Activated CD4-positive, alpha-beta T cell treated with anti-CD3 and anti-CD28 coated beads, Interleukin-2, Interleukin-6, amounts not matched to agents 100 ng/mL and 50 ng/mL, durations not matched to agents 16 hours and 8 hours (primary cell): Measurements from ENCODE around the gene AXL.
A peak's percentile ranks its signal among the peaks of the same experiment; 100 is the strongest.

Experiments used
- DNase-seq: peaks from one replicate; pipeline ENCODE4 v3.0.0-alpha.2; 2020

The AXL gene

DNA sequence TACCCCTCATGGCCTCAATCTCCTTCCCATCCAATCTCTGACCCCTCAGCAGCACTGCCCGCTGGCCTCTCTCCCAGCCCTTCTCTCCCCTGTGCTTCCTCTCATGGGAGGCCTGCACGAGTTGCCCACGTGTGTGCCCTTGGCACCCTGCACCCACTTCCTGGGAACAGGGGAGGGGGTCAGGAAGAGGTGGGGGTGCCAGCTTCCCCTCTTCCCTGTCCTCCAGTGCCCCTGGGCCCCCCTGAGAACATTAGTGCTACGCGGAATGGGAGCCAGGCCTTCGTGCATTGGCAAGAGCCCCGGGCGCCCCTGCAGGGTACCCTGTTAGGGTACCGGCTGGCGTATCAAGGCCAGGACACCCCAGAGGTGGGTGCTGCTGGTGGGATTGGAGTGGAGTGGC is 19.2 kb downstream of the AXL start:
- DNase-seq, result no peak

DNA sequence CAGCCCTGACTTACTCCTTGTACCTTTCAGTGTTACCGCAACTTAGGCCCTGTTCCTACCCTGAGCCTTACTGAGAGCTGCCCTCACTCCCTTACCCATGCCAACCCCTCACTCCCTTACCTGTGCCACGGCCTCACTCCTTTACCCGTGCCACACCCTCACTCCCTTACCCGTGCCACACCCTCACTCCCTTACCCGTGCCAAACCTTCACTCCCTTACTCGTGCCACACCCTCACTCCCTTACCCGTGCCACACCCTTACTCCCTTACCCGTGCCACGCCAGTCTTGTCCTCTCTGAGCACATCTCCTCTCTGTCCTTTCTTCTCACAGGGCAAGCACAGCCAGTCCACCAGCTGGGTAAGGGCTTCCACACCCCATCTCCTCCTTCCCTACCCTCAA is 20.3 kb downstream of the AXL start:
- DNase-seq, result no peak

DNA sequence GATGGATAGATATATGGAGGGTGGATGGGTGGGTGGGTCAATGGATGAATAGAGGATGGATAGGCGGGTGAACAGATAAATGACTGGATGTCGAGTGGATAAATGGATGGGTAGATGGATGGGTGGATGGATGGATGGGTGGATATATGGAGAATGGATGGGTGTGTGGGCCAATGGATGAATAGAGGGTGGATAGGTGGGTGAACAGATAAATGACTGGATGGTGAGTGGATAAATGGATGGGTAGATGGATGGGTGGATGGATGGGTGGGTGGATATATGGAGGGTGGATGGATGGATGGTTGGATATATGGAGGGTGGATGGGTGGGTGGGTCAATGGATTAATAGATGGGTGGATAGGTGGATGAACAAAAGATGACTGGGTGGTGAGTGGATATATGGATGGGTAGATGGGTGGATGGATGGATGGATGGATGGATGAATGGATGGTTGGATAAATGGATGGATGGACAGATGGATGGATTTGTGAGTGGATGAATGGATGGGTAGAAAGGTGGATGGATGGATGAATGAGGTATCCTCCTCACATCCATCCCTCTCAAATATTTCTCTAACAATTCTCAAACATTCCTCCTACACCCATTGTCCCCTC is 21.0 kb downstream of the AXL start:
- DNase-seq, result no peak

DNA sequence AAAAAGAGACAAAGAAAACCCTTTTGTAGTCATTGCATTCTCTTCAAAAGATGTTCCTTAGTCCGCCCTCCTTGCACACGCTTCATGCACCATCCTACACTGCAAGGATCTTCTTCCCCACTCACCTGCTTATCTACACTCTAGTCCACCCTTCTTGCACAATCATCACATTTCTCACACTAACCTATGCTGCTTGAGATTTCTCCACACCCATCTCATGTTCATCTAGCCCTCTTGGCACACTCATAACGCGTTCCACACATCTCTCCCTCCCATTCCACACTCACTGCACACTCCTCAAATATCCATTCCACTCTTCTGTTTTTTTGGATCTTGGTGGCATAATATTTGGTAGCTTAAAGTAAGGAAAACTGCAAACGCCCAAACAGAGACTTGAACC is 22.8 kb downstream of the AXL start:
- no peak for DNase-seq

DNA sequence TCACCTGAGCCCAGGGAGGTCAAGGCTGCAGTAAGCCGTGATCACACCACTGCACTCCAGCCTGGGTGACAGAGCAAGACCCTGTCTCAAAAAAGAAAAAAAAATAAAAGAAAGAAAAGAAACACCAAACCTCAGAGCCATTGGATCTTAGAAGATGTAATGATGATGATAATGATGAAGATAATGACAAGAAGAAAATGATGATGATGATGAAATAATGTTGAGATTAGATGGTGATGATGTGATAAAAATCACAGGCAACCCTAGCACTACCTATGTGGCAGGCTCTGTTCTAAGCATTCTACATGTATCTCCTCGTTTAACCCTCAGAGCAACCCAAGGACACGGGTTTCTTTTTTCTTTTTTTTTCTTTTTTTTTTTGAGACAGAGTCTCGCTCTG is 25.1 kb downstream of the AXL start:
- DNase-seq, result no peak

DNA sequence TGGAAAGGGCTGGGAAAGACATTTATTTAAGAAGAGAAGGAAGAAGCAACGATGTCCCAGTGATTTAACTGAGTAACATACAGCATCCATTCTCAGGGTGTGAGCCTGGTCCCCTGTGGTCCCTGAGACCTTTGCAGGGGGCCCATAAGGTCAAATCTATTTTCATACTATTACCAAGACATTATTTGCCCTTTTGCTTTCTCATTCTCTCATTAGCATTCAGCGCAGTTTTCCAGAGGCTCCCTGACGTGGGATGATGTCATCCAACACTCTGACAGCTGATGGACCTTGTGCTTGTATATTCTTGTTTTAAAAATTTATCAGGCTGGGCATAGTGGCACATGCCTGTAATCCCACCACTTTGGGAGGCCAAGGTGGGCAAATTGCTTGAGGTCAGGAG is 26.8 kb downstream of the AXL start:
- no peak for DNase-seq

DNA sequence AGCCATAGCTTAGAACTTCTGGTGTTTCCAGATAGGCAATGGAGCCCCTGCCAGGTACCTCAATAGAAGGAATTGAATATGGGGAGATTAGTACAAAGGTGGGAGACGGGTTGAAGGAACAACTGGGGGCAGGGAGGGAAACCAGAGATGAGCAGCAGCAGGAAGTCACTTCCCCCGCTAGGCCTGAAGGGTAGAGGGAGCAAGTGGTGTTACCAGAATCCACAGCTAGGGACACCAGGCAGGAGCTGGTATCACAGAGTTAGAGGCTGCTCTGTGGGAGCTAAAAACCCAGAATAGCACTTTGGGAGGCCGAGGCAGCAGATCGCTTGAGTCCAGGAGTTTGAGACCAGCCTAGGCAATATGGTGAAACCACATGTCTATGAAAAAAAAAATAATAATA is 29.9 kb downstream of the AXL start:
- no peak for DNase-seq

DNA sequence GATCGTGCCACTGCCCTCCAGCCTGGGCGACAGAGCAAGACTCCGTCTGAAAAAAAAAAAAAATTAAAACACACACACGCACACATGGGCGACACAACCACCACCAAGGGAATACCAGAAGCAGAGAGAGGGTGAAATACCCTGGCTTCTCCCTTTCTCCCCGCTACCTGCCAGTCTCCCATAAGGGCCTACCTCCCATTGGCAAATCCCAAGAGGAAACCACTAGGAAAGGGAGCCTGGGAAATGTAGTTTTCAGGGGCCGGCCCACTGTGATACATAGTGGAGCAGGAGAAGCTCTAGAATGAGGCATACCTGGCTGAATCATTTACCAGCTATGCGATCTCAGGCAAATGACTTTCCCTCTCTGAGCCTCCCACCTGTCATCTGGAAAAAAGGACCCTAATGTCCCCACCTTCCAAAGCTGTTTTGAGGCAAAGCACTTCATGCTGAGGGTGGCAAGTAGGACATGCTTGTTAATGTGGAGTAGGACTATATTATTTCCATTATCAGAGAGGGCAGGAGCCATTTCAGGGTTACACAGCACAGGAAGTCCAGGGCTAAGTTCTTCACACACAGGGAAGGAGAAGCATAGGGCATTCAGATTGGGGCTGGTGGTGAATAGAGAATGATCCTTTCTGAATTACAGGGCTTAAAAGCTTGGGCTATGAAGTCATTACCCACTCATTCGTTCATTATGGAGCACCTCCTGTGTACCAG is 30.8 kb downstream of the AXL start:
- DNase-seq, result no peak

DNA sequence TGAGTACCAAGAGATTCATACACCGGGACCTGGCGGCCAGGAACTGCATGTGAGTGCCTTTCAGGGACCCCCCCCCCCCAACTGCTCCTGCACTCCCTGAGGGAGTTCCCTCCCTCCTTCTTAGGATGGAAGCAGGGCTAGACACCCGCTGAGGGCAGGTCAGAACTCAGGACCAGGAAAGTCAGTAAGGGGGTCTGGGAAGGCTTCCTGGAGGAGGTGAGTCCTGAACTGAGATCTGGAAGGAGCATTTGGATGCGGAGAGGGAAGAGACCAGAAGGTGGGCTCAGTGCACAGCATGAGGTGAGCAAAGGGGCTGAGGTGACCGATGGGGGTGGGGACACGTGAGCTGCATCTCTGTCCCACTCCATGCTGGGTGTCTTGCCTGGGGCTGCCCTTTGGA is 34.6 kb downstream of the AXL start:
- no peak for DNase-seq

DNA sequence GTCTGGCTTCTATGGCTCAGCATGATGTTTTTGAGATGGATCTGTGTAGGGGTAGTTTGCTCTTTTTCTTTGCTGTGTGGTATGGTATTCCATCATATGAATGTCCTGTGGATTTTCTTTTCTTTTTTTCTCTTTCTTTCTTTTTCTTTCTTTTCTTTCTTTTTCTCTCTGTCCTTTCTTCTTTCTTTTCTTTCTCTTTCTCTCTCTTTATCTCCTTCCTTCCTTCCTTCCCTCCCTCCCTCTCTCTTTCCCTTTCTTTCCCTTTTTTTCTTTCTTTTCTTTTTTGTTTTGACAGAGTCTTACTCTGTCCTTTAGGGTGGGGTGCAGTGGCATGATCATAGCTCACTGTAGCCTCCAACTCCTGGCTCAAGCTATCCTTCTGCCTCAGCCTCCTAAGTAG is 36.1 kb downstream of the AXL start:
- DNase-seq, result no peak

DNA sequence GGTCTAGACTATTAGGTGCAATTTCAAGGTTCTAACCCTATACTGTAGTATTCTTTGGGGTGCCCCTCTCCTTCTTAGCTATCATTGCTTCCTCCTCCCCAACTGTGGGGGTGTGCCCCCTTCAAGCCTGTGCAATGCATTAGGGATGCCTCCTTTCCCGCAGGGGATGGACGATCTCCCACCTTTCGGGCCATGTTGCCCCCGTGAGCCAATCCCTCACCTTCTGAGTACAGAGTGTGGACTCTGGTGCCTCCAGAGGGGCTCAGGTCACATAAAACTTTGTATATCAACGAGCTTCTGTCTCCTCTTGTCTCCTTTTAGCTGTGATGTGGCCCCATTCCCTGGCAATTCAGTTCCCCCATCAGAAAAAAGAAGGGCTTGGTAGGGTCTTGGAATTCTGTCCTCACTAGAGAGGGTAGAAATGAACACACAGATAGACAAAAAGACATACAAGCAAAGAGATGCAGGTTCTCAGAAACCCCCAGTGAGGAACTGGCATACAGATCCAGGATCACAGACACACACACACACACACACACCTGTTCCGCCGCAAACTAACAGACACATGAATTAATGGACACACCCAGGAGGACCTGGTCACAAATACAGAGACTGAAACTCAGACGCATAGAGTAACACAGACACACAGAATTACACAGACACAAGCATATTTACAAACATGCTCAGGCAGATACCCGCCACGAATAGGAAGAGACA is 42.6 kb downstream of the AXL start:
- DNase-seq, result no peak

DNA sequence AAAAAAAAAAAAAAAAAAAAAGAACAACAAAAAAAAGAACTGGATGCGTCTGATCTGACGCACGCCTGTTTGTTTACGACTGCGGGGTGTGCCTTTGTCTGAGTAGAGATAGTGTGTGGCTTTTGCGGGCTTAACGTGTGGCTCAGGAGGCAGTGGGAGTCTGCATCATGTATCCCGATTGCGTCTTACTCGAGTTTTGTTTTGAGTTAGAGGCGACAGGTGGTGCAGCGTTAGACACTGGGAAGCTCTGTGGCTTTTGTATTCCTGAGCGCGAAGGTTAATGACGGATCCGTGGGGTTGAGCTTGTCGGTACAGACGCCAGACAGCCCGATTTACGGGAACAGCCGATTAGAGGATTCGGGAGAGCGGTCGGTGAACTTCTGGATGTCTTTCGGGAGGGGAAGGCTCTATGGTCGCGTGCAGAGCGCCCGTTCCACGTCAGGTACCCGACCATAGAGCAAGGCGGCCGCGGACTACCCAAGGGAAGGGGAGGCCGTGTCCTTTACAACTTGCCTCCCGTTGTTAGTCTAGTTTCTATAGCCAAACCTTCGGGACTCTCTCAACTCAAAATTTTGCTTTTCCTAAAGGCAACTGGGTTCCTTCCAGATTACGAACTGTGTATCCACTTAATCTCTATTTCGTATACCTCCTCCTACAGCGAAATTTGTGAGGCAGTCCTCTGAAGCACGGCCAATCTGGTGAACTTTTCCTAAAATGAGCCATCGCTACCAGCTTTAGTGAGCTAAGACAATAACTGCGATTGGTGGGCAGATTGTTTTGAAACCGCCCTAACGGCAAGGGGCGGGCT is 44.2 kb downstream of the AXL start:
- peak; percentile 88 for DNase-seq

DNA sequence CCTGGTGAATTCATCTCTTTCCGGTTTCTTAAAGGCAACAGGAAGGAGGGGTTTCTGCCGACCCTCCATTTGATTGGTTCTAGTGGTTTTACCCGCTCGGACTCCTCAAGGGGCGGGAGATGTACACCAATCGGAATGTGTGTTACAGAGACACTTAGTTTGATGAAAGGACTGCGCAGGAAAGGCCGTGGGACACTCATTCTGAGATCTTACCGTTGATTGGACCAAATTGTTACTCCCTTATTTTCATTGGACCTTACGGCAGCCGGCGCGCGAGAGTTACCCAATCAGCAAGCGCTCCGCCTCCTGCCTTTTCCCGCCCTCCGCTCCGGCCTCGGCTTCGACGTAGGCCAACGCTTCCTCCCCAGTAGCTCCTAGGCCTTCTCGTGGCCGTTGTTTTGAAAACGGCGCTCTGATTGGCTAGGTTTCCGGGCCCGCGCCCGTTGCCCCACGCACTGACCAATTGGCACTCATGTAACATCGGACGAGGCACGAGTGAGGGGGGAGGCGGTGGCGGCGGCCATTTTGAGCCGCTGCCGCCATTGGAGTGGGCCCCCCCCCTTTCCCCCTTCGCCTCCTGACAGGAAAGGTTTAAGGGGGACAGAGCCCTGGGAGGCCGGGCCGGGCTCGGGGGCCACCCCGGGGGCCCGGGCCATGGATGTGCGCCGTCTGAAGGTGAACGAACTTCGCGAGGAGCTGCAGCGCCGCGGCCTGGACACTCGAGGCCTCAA is 45.0 kb downstream of the AXL start, which contains the start of gene HNRNPUL1:
HNRNPUL1 (plus strand) TSS at position 523 of the 731 bp plus-strand sequence; CDS start at position 655, 132 bp downstream.
- peak; percentile 99 for DNase-seq

DNA sequence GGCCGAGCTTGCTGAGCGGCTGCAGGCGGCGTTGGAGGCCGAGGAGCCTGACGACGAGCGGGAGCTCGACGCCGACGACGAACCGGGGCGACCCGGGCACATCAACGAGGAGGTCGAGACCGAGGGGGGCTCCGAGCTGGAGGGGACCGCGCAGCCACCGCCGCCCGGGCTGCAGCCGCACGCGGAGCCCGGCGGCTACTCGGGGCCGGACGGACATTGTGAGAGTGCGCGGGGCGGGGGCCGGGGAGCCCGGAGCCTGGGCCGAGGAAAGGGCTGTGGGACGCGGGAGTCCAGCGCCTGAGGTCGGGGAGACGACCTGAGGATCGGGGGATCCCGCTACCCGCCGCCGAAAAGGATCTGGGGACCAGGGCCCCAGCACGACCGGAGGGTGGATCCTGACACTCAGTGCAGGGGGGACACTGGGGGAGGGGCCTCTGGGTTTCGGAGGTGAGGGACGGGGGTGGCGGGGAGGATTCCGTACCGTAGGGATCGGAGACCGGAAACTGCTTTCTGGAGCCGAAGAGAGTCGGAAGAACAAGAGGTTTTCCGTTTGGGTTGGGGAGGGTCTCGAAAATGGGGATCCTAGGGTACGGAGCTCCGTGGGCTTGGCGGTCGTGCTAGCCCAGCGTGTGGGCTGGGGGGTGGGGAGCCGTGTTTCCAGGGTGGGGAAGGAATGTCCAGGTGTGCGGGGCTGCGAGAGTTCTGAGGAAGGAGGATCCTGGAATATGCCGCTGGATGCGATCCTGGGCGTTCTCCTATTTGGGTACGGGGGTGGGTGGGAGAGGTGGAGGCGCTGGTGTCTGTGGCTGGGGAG is 45.8 kb downstream of the AXL start:
- DNase-seq, result peak; percentile 71

DNA sequence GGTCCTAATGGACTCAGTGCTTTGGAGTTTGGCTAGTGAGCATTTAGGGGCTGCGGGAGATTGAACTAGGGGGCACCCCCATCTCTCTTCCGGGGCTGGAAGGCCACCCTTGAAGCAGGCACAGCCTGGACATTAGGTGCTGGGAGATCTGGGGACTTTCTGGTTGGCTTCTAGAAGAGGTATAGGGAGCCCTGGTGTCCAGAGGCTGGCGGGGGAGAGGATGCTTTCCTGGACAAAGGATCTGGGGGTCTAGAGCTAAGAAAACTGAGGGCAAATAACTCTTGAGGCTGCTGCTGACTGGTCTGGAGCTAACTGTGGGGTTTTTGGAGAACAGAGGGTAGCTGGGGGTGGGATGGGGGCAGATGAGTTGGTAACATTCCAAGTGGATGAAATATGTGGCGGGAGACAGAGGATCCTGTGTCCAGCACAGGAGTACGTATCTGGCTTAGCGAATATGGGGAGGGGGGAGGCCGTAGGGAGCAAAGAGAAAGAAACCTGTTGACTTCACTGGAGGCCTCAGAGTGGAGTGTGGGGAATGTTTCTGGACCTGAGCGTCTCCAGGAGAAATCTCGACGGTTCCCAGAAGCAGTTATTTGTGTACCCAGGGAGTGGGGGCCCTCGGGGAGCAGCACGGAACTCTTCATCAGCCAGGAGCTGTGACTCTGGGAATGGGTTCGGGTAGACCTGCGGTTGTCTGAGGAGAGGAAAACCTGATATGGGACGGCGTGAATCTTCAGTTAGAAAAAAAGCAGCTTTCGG is 46.6 kb downstream of the AXL start:
- DNase-seq, result no peak

DNA sequence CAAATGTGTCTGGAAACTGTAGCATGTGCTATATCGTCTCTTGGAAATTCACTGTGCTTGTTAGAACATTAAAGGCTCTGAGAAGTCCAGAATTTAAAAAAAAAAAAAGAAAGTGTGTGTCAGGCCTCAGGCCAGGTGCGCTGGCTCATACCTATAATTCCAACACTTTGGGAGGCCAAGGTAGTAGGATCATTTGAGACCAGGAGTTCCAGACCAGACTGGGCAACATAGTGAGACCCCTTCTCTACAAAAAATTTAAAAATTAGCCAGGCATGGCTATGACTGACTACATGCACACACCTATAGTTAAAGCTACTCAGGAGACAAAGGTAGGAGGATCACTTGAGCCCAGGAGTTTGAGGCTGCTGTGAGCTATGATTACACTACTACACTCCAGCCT is 50.0 kb downstream of the AXL start:
- no peak for DNase-seq

DNA sequence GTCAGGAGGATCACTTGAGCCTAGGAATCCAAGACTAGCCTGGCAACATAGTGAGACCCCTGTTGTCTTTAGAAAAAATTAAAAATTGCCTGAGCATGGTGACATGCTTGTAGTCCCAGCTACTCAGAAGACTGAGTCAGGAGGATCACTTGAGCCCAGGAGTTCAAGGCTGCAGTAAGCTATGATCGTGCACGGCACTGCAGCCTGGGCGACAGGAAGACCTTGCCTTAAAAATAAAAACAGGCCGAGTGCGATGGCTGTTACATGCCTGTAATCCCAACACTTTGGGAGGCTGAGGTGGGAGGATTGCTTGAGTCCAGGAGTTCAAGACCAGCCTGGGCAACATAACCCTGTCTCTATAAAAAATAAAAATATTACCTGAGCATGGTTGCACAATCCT is 50.5 kb downstream of the AXL start:
- no peak for DNase-seq

DNA sequence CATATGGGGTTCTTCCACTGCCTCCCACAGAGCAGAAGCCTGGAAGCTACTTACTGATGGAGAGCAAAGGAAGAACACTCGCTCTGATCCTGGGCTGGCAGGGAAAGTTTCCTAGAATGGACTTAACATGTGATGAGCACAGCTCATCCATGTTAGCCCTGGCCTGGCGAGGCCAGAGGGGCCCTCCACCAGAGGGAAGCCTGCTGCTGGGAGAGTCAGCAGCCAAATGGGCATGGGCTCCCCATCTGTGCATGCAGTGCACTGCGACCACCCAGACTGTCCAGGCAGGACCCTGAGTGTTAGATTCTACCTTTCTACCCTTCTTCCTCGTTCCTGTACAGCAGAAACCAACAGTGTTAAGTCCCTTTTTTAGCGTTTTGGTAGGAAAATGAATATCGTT is 54.1 kb downstream of the AXL start:
- no peak for DNase-seq

DNA sequence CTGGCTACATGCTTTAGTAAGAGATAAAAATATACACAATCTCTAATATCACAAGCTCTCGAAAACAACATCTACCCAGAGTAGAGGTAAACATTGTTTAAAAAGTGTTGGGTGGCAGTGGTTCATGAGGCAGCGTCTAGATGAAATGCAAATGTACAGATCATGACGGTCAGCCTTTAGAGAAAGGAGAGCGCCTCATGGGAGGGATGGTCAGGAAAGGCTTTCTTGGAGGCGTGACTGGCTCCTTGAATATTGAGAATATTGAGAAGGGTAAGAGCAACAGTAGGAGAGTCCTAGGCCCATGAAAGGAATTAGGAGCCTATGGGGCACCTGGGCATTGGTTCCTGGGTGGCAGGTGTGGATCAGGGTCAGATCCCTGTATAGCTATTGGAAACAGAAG is 55.8 kb downstream of the AXL start:
- no peak for DNase-seq

DNA sequence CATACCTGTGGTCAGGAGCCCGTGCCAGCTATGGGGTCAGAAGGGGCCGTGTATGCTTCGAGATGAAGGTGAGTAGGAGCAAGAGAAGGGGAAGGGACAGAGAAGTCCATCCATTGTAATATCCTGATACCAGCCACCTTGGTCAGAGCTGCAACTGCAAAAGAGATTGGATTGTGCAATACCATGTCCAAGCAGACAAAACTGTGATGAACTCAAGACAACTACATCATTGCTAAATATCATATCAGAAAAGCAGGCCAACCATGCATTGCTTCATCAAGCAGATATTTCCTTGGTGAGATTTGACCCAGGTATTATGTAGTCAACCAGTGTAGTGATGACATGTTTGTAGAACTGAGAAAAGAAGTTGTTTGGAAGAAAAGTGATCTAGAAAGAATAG is 57.2 kb downstream of the AXL start:
- DNase-seq, result no peak

DNA sequence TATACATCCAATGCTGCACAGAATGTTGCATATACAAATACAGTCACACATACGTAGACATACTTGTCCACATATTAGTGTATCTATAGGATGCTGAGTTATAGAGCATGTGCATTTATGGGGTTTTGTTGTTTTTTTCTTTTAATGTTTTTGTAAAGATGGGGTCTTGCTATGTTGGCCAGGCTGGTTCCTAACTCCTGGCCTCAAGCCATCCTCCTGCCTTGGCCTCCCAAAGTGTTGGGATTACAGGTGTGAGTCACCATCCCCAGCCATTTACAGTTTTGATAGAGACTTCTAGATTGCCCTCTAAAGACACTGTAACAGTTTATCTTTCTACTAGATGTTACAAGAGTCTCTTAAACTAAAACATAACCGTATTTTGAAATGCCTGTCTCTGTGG is 59.5 kb downstream of the AXL start:
- no peak for DNase-seq
